ENCODE measurements around the gene NECTIN1.

Gene NECTIN1

GRCh38 chr11:119590651-119591351 is 138.2 kb downstream of the NECTIN1 start:
- DNase-seq (ENCODE audit: low read depth in 2 of 2) = no peak

DNA sequence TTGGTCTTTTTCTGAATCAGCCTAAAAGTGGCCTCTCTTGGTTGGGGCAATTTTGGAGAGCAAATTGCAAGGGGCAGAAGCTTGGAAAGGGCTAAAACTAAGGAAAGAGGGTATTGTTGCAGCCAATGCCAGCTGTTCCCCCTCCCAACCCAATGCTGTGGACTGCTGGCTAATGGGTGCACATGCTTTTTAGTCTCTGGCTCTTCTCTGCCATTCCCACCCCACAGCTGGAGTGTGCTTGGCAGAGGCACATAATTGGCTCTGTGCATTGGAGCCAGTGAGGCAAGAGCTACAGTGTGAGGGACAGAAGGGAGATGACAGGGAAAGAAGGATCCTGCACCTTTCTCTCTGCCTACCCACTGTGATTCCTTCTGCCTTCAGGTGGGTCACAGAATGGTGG is 140.0 kb downstream of the NECTIN1 start:
- no peak for DNase-seq (ENCODE audit: low read depth in 2 of 2)

All from stimulated activated CD8-positive, alpha-beta memory T cell treated with anti-CD3 and anti-CD28 coated beads, Interleukin-15, amount 100 ng/mL, for 4 hours (primary cell).